D721Med (cell line): ENCODE results near the gene MTRR.

Experiments
- DNase-seq: peaks from one replicate; pipeline ENCODE4 v3.0.0; 2011; ENCODE audit warnings: low spot score; ENCODE audit not compliant: insufficient read length
- FAIRE-seq: peaks from 2 replicates; lab custom pipeline; 2011; peaks lifted over from hg19 to GRCh38; lab: Jason Lieb, UNC
- CTCF ChIP-seq: IDR thresholded peaks from 2 replicates; pipeline ENCODE4 v1.5.1; 2012; ENCODE audit warnings: mild to moderate bottlenecking, control low read depth; ENCODE audit not compliant: insufficient read depth; ENCODE audit errors: missing control alignments

MTRR gene

GRCh38 chr5:7834982-7835381 lies 34.0 kb upstream of the MTRR start:
- DNase-seq: no peak
- no peak for FAIRE-seq
- TF ChIP-seq CTCF: no peak

- no peak for TF ChIP-seq CTCF
- DNase-seq: no peak
- no peak for FAIRE-seq
These were observed 31.5 kb upstream of the MTRR start for GRCh38 chr5:7837403-7837802.

GRCh38 chr5:7842531-7842930 lies 26.4 kb upstream of the MTRR start:
- no peak for FAIRE-seq
- no peak for DNase-seq
- no peak for TF ChIP-seq CTCF

- DNase-seq (no peak), FAIRE-seq (no peak)
- TF ChIP-seq CTCF: no peak
These were observed 24.0 kb upstream of the MTRR start for GRCh38 chr5:7844901-7845300.

- FAIRE-seq (no peak), DNase-seq (no peak)
- TF ChIP-seq CTCF: no peak
These were observed 23.4 kb upstream of the MTRR start for GRCh38 chr5:7845557-7845956.

GRCh38 chr5:7846327-7846726 lies 22.6 kb upstream of the MTRR start:
- DNase-seq (no peak), FAIRE-seq (no peak)
- no peak for TF ChIP-seq CTCF

GRCh38 chr5:7848296-7848695 lies 20.7 kb upstream of the MTRR start:
- no peak for TF ChIP-seq CTCF
- DNase-seq (no peak), FAIRE-seq (no peak)
